Peyer's patch (tissue), 4 donors: Measurements from ENCODE around the gene BAHCC1.

ENCODE experiments used
- CTCF ChIP-seq, 6 experiments: fragments of 450-650 bp in 4 of 6; fragments of 200-600 bp in 2 of 6; sonication (generic) in 1 of 6; IDR thresholded peaks; one replicate each; pipeline ENCODE4 v1.5.1; 2017 to 2019; ENCODE audit warnings: antibody characterized with exemption in 6 of 6, mild to moderate bottlenecking in 3 of 6, moderate library complexity in 1 of 6
- POLR2A ChIP-seq, 2 donors: fragments of 450-650 bp; IDR thresholded peaks; one replicate each; pipeline ENCODE4 v1.5.1; 2017; ENCODE audit warnings: antibody characterized with exemption in 2 of 2, mild to moderate bottlenecking in 2 of 2, moderate library complexity in 2 of 2

GRCh38 chr17:81499601-81499970, 104.3 kb downstream of the BAHCC1 start:
- TF ChIP-seq CTCF (IDR thresholded peaks at IDR 0.05) (no peak), POLR2A (IDR thresholded peaks at IDR 0.05) (no peak)
